HG03378 (cell line): ENCODE measurements around the gene TSSK6.

Source experiments
- ATAC-seq: cut with Tn5 transposase; IDR thresholded peaks from one replicate; pipeline ENCODE4 v1.9.1; 2021; ENCODE audit warnings: mild to moderate bottlenecking, moderate library complexity; ENCODE audit not compliant: unreplicated experiment

The TSSK6 gene

DNA sequence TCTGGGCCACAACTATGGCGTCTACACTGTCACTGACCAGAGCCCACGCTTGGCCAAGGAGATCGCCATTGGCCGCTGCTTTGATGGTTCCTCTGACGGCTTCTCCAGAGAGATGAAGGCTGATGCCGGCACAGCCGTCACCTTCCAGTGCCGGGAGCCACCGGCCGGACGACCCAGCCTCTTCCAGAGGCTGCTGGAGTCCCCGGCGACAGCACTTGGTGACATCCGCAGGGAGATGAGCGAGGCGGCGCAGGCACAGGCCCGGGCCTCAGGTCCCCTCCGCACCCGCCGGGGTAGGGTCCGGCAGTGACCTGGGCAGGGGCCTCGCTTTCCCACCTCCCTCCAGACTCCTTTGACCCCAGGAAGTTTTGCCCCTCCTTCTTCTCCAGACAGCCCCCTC is 30.4 kb upstream of the TSSK6 start:
- ATAC-seq, result no peak

DNA sequence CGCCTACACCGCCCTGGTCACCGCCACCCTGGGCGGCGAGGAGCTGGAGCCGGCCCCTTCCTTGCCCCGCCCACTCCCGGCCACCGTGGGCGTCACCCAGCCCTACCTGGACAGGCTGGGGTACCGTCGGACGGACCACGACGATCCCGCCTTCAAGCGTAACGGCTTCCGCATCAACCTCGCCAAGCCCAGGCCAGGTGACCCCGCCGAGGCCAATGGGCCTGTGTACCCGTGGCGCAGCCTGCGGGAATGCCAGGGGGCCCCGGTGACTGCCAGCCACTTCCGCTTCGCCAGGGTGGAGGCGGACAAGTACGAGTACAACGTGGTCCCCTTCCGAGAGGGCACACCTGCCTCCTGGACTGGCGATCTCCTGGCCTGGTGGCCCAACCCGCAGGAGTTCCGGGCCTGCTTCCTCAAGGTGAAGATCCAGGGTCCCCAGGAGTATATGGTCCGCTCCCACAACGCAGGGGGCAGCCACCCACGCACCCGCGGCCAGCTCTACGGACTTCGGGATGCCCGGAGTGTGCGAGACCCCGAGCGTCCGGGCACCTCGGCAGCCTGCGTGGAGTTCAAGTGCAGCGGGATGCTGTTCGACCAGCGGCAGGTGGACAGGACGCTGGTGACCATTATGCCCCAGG is 29.7 kb upstream of the TSSK6 start:
- no peak for ATAC-seq

DNA sequence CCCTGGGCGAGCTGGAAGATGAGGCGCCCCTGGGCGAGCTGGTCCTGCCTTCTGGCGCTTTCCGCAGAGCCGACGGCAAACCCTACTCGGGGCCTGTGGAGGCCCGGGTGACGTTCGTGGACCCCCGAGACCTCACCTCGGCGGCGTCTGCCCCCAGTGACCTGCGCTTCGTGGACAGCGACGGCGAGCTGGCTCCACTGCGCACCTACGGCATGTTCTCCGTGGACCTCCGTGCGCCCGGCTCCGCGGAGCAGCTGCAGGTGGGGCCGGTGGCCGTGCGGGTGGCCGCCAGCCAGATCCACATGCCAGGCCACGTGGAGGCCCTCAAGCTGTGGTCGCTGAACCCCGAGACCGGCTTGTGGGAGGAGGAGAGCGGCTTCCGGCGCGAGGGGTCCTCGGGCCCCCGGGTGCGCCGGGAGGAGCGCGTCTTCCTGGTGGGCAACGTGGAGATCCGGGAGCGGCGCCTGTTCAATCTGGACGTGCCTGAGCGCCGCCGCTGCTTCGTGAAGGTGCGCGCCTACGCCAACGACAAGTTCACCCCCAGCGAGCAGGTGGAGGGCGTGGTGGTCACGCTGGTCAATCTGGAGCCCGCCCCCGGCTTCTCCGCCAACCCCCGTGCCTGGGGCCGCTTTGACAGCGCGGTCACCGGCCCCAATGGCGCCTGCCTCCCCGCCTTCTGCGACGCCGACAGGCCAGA is 29.1 kb upstream of the TSSK6 start:
- no peak for ATAC-seq

DNA sequence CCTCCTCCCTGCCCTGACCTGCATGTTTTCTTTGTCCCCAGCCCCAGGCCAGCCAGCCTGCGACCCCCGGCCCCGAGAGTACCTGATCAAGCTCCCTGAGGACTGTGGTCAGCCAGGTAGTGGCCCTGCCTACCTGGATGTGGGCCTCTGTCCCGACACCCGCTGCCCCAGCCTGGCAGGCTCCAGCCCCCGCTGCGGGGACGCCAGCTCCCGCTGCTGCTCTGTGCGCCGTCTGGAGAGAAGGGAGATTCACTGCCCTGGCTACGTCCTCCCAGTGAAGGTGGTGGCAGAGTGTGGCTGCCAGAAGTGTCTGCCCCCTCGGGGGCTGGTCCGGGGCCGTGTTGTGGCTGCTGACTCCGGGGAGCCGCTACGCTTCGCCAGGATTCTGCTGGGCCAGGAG is 28.3 kb upstream of the TSSK6 start:
- no peak for ATAC-seq

DNA sequence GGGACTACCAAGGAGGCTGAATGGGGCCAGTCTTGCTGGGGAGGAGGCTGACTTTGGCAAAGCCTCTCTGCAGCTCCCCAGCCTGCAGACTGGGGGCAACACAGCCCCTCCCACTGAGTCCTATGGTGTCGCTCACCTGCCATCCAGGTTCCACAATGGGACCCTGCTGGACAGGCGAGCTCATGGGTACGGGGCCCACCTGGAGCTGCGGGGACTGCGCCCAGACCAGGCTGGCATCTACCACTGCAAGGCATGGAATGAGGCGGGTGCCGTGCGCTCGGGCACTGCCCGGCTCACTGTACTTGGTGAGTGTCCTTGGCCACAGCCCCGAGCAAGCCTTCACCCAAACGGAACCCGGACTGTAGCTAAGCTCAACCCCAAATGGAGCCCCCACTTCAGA is 27.8 kb upstream of the TSSK6 start:
- no peak for ATAC-seq

DNA sequence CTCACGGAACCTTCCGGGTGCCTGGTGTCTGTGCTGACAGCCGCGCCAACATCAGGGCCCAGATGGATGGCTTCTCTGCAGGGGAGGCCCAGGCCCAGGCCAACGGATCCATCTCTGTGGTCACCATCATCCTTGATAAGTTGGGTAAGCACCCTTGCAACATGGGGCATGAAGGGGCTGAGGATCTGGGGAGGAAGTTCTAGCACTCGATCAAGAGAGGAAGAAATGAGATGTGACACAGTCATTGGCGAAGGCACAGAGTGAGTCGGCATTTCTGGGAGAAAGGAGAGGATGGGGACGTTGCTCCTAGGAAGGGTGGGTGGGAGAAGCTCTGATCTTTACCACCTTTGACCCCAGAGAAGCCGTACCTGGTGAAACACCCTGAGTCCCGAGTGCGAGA is 27.2 kb upstream of the TSSK6 start:
- no peak for ATAC-seq

DNA sequence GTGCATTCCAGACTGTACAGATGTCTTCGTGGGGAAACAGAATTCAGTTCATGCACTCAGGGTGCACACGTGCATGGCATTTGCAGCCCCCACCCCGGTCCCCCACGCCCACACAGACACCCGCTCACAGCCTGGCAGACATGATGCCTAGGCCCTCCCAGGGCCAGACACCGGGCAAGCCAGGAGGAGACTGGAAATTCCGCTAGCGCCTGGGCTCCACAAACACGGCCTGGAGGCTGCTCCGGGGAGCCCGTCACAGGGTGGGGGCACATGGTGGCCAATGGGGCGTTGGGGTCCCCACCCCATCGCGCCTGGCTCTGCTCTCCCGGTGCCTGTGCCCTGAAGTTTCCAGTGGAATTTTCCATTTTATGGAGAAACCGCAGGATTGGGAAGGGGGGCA is 26.3 kb upstream of the TSSK6 start:
- no peak for ATAC-seq

DNA sequence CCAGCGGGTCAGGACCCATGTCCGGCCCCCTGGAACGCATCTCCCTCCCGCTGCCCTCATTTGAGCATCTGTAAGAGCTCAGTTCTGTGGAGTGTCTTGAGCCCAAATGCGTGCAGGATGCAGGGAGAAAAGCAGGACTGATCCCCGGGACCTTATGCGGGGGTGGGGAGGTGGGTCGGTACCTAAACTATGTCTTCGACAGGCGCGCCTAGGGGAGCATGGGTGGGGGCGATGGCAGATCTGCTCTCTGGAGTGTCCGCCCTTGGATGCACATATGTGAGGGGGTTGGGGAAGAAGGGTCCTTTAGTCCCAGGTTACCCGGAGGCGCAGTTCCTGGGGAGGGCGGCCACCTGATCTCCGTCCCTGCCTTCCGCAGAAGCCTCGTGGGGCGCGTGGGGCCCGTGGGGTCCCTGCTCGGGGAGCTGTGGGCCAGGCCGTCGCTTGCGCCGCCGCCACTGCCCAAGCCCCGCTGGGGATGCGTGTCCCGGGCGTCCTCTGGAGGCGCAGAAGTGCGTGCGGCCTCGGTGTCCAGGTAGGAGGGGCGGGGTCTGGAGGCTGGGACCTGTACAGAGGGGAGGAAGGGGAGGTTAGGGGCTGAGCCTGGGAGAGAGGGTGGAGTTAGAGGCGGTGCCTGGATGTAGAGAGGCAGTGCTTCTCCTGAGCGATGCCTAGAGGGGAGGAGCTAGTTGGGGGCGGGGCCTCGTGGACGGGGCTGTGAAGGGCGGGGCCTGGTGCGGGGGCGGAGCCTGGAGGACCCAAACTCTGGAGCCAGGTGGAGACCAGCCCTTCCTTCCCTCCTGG is 25.6 kb upstream of the TSSK6 start:
- ATAC-seq, result peak; percentile 46

DNA sequence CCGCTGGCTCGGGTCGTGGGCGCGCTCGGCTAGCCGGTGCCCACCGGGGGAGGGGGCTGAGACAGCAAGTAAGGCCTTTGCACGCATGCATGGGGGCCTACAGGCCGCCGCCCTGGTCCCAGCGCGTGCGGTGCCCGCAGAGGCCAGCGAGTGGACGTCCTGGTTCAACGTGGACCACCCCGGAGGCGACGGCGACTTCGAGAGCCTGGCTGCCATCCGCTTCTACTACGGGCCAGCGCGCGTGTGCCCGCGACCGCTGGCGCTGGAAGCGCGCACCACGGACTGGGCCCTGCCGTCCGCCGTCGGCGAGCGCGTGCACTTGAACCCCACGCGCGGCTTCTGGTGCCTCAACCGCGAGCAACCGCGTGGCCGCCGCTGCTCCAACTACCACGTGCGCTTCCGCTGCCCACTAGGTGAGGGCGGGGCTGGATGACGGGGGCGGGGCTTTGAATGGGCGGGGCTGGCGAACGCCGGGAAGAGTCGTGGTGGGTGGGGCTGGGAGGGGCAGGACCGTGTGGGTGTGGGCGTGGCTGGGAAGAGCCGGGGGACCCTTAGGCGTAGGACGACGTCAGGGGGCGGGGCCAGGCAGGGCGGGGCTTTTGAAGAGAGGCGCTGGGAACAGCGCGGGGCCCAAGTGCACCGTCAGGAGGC is 24.8 kb upstream of the TSSK6 start:
- ATAC-seq, result no peak

DNA sequence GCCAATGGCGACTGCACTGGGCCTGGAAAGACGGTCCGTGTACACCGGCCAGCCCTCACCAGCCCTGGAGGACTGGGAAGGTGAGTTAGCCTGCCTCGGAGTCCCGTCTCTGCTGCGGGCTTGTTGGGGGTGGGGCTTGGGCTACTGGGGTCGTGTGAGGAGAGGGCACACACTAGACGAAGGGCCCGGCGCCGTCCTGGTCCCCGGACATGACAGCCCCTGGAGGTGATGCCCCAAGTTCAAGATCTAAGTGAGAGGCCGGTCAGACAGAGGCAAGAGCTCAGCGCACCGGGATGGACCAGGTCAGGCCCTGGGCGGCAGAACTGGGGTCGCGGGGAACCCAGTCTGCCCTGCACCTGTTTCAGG is 24.3 kb upstream of the TSSK6 start:
- no peak for ATAC-seq

DNA sequence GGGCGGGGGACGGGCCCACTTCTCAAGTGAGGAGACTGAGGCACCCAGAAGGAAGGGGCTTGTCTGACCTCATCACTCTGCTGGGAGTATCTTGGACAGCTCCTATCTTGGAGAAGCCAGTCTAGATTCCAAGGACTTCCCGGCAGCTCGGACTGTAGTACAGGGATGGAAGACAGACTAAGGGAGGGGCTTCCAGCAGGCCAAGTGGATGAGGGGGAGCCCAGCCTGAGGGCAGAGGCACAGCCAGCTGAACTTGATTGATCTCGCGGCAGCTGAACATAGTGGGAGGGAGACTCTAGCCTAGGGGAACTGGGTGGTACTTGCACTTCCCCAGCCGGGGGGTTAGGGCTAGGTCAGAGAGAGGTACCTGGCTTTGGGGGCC is 23.4 kb upstream of the TSSK6 start:
- no peak for ATAC-seq

DNA sequence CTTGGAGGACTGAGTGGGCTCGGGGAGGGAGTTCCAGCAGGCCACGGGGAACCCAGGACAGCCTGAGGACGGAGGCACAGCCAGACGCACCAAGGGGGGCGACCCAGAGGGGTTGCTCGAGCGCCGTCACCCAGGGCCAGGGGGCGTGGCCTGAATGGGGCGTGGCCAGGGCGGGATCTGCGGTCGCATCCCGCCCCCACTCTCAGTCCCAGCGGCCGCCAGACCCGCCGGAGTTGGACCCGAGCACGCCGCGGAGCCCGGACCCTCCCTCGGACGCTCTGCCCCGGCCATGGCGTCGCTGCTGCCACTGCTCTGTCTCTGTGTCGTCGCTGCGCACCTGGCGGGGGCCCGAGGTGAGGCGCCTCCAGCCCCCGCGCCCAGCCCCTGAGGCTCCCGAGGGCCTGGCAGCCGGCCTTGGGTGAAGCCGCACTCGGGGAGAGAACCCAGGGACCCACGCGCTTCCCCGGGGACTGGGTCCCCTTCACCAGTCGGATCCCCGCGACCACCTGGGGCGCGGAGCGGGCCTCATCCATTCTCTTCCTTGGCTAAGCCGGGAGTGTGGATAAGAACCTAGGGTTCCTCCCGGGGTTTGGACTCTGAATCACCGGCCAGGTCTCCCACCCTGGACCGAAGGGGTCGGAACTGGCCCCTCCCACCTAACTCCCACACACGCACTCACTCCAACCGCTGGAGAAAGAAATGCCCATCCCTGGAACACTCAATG is 22.9 kb upstream of the TSSK6 start, which contains the start of gene CILP2:
TSS of gene CILP2 (plus strand) at position 205 of the 724 bp plus-strand sequence. CDS start at position 290, 85 bp downstream.
- ATAC-seq, result no peak

DNA sequence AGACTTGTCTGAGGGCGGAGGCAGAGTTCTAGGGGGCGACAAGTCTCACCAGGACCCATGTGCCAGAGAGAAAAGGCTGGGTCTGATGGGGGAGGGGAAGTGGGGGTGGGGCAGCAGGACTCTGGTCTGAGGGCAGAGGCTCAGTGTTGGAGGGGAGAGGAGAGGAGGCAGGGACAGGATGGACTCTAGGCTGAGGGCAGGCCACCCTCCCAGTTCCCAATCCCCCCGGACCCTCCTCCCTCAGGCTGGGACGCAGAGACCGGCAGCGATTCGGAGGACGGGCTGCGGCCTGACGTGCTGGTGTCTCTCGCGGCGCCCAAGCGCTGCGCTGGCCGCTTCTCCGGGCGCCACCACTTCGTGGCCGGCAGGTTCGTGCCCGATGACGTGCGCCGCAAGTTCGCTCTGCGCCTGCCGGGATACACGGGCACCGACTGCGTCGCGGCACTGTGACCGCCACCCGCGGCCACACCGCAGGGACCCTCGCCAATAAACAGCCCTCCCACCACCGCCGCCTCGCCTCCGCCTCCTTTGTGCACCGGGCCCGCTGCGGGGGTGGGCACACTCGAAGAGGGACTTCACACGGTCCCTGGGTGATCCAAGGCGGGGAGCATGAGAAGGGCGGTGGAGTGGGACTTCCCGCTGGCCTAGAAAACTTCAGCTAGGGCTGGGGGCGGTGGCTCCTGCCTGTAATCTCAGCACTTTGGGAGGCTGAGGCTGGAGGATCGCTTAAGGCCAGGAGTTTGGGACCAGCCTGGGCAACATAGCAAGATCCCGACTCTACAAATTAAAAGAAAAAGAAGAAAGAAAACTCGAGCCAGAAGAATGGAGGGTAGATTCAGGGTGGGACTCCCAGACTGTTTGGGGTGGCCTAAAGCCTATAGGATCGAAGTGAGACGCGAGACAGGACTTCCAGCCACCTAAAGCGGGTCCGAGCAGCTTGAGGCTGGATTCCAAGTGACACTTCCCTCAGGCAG is 22.0 kb upstream of the TSSK6 start:
- no peak for ATAC-seq

DNA sequence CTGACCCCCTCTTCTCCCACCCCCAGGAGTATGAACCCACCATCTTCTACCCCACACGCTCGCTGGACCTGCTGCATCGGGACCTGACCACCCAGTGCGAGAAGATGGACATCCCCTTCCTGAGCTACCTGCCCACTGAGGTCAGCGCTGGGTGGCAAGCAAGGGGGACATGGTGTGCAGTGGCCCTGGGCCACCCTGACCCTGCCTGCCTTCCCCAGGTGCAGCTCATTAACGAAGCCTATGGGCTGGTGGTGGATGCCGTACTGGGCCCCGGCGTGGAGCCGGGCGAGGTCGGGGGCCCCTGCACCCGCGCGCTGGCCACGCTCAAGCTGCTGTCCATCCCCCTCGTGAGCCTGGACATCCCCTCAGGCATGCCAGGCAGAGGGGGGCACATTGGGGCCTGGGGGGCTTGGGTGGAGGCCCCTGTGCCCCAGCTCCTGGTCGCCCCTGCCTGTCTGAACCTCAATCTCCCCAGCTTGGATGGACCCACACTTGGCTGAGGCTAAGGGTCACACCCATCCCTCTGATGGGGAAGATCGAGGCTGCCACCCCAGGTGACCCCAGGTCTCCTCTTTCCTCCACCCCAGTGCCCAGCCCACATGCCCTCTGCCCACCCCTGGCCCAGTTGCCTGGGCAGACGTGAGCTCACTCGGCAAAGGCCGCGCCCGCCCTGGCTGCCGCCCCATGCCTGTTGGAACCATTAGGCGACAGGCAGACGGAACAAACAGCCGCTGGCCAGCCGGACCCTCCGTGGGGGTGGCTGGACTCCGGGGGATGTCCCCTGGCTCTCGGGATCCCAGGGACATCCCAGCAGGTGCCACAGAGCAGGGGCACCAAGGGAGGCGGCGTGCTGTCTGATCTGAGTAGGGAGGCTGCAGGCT is 20.2 kb upstream of the TSSK6 start:
- no peak for ATAC-seq

DNA sequence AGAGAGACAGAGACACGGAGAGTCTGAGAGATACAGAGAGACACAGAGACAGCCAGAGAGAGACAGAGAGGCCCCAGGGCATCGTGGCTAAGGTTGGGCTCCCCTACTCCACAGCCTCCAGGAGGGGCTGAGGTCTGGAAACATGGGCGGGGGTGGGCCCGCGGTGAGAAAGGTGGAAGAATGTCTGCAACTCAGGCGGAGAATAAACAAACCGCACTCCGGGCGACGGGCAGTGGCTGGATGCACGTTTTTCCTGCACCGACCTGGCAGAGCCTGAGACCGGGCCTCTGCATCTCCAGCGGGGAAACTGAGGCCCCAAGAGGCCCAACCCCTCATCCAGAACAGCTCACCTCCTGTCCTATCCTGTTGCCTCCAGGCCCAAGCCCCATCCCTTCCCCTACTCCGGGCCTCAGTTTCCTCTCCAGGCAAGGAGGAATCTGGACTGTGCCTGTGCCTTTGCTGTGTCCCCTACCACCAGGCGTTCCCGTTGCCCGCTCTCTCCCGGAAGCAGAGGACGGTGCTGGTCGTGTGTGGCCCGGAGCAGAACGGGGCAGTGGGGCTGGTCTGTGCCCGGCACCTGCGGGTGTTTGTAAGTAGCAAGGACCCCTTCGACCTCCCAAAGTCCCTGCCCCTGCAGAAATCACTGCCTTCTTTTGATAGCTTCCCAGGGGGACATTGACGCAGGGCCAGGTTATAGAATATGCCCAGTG is 19.4 kb upstream of the TSSK6 start:
- no peak for ATAC-seq

DNA sequence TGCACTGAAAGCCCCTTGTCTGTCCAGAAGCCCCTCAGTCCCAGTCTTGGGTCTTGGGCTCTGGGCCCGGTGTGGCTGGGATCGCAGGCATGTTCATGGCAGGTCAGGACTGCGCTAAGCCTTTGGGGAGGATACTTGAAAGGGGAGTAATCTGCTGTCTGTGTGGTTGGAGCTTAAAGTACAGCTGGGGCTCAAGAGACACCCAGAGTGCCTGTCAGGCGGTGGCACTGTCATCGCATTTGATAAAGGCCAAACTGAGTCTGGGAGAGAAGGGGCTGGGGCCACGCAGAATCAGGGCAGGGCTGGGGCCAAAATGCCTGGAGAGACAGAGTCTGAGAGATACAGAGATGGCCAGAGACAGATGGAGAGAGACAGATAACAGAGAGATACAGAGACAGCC is 18.5 kb upstream of the TSSK6 start:
- ATAC-seq, result no peak

DNA sequence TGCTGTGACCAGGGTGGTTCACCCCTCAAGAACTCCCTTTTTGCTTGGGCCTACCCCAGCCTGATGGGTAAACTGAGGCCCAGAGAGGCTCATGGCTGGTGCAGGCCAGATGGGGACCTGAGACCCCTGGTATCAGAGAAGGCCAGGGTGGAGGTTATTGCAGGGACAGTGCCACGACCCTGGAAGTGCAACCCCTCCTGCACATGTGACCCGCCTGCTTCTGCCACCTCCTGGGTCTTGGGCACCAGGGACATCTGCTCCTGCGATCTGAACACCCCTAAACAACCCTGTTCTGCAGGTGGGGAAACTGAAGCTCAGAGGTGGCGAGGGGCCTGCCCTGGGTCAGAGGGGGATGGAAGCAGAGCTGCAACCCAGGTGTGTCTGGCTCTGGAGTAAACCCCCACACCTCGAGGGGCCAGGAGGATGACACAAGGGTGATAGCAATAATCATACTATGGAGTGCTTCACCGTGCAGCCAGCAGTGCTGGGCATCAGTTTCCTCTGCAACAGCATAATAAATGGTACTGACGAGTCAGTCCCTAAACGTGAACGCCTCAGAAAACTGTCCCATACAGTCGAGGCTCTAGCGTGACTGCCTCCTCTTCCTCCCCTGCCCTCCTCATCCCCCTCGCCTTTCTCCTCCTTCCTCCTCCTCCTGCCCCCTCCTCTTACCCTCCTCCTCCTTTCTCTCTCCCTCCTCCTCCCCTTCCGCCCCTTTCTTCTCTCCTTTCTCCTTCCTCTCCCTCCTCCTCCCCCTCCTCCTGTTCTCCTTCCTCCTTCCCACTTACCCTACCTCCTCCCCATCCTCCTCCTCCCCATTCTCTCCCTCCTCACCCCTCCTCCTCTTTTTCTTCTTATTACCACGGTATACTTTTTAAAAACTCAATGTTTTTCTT is 17.7 kb upstream of the TSSK6 start:
- no peak for ATAC-seq
